ENCODE results near the gene RABGAP1L. TPM values are rescaled to one million over a fixed set of nuclear protein-coding genes. Genes with fewer than 3 reads are reported as not detected.
A peak's percentile ranks its signal among the peaks of the same experiment; 100 is the strongest.

Gene RABGAP1L
- polyA plus RNA-seq, 1 donor (not counting 4 experiments of a cell fraction or from before 2014, with no cell fraction given): 24.2 TPM

DNA sequence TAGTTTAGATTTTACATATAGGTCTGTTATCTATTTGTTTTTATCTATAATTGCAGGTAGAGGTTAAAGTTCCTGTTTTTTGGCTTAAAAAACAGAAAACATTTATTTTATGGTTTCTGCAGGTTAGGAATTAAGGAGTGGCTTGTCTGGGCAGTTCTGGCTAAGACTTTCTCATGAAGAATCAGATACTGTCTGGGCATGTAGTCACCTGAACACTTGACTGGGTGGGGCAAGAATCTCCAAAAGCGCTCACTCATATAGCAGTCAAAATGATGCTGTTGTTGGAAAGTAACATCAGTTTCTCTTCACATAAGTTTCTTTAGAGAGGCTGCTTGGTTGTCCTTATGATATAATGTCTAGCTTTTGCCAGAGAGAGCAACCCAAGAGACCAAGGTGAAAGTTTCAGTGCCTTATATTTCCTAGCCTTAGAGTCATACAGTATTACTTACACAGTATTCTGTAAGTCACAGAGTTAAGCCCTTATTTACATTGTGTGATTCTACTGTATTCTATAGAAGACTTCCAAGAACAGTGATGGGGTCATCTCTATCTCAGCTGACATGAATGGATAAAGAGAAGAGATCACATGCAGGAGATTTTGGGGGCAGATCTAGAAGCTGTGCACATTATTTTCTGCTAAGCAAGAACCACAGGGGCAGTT, 163.0 kb downstream of the RABGAP1L start:
- DNase-seq (ENCODE audit: low read depth, low spot score): peak; percentile 45

DNA sequence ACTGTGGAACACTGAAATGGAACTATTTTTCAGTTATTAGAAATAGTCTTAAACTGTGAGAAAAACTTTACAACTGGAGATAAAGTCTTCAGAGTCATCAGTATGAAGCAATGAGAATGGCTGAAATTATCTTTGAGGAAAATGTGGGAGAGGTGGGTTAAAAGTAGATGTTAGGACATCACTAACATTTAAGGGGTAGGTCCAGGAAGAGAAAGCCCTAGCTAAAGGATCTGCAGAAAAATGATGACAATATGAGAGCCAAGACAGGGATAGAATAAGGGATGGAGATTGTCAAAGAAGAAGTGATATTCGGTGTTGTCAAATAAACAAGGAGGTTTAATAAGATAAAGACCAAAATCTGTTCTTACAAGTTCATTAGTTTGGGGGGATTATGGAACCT, 165.2 kb downstream of the RABGAP1L start:
- Histone ChIP-seq H3K9ac (ENCODE audit: control insufficient read depth, extremely low read depth, insufficient read depth, low read length) (no peak overlapping the region), H3K27me3 (ENCODE audit: control insufficient read depth, extremely low read depth, insufficient read depth, low read length) (no peaks in the 10 kb centered on the region), H3K4me2 (ENCODE audit: control insufficient read depth, extremely low read depth, insufficient read depth, low read depth, low read length) (no peak overlapping the region), H3K4me1 (ENCODE audit: control insufficient read depth, extremely low read depth, insufficient read depth, low read length) (peaks cover 10% of the 10 kb centered on the region), H3K9me1 (ENCODE audit: control insufficient read depth, extremely low read depth, insufficient read depth, low read length) (no peaks in the 10 kb centered on the region), H3K79me2 (ENCODE audit: control insufficient read depth, insufficient read depth, low read length) (no peaks in the 10 kb centered on the region), H3K27ac (ENCODE audit: control insufficient read depth, insufficient read depth, low read length) (no peak overlapping the region), H3K4me3 (ENCODE audit: control insufficient read depth in 2 of 3, extremely low read depth in 1 of 3, insufficient read depth in 2 of 3, low read depth in 1 of 3, low read length in 3 of 3) (no peak overlapping the region), H3K36me3 (ENCODE audit: control insufficient read depth in 2 of 2, extremely low read depth in 1 of 2, insufficient read depth in 2 of 2, low read length in 2 of 2) (peaks cover 0 to 3% of the 10 kb centered on the region in 2 experiments), H4K20me1 (ENCODE audit: control insufficient read depth, extremely low read depth, insufficient read depth, low read length) (no peaks in the 10 kb centered on the region), H3K9me3 (ENCODE audit: control insufficient read depth, low read depth, low read length) (peaks cover 6% of the 10 kb centered on the region), H2AFZ (ENCODE audit: control insufficient read depth, low read length) (no peak overlapping the region)
- dilution Hi-C loops (cut with MboI; ENCODE audit: extremely low pct_ligation_motif_present, low sequenced_read_pairs): no loop called here
- TF ChIP-seq EZH2 (IDR thresholded peaks at IDR 0.05; ENCODE audit: low read length): no peak
- TF ChIP-seq, protein P1, sequence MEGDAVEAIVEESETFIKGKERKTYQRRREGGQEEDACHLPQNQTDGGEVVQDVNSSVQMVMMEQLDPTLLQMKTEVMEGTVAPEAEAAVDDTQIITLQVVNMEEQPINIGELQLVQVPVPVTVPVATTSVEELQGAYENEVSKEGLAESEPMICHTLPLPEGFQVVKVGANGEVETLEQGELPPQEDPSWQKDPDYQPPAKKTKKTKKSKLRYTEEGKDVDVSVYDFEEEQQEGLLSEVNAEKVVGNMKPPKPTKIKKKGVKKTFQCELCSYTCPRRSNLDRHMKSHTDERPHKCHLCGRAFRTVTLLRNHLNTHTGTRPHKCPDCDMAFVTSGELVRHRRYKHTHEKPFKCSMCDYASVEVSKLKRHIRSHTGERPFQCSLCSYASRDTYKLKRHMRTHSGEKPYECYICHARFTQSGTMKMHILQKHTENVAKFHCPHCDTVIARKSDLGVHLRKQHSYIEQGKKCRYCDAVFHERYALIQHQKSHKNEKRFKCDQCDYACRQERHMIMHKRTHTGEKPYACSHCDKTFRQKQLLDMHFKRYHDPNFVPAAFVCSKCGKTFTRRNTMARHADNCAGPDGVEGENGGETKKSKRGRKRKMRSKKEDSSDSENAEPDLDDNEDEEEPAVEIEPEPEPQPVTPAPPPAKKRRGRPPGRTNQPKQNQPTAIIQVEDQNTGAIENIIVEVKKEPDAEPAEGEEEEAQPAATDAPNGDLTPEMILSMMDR (optimal IDR thresholded peaks at IDR 0.05 in 1 of 3, IDR thresholded peaks at IDR 0.05 in 1 of 3, conservative IDR thresholded peaks at IDR 0.05 in 1 of 3; ENCODE audit: extremely low read depth in 1 of 3, insufficient read depth in 2 of 3, low read length in 3 of 3): no peak
- FAIRE-seq (no peak), DNase-seq (ENCODE audit: low read depth, low spot score) (no peak)

More for the DNA sequence above, 163.0 kb downstream of the RABGAP1L start:
- TF ChIP-seq, protein P1 (optimal IDR thresholded peaks at IDR 0.05 in 1 of 3, IDR thresholded peaks at IDR 0.05 in 1 of 3, conservative IDR thresholded peaks at IDR 0.05 in 1 of 3; ENCODE audit: extremely low read depth in 1 of 3, insufficient read depth in 2 of 3, low read length in 3 of 3): no peak
- TF ChIP-seq EZH2 (IDR thresholded peaks at IDR 0.05; ENCODE audit: low read length): no peak
- Histone ChIP-seq H4K20me1 (ENCODE audit: control insufficient read depth, extremely low read depth, insufficient read depth, low read length) (no peaks in the 10 kb centered on the region), H3K9me3 (ENCODE audit: control insufficient read depth, low read depth, low read length) (peaks cover 6% of the 10 kb centered on the region), H3K27ac (ENCODE audit: control insufficient read depth, insufficient read depth, low read length) (peak overlapping the region; percentile 13), H3K79me2 (ENCODE audit: control insufficient read depth, insufficient read depth, low read length) (no peaks in the 10 kb centered on the region), H3K4me2 (ENCODE audit: control insufficient read depth, extremely low read depth, insufficient read depth, low read depth, low read length) (peak overlapping the region; percentile 25), H3K9ac (ENCODE audit: control insufficient read depth, extremely low read depth, insufficient read depth, low read length) (no peak overlapping the region), H3K4me1 (ENCODE audit: control insufficient read depth, extremely low read depth, insufficient read depth, low read length) (peaks cover 10% of the 10 kb centered on the region), H2AFZ (ENCODE audit: control insufficient read depth, low read length) (no peak overlapping the region), H3K9me1 (ENCODE audit: control insufficient read depth, extremely low read depth, insufficient read depth, low read length) (no peaks in the 10 kb centered on the region), H3K27me3 (ENCODE audit: control insufficient read depth, extremely low read depth, insufficient read depth, low read length) (no peaks in the 10 kb centered on the region), H3K36me3 (ENCODE audit: control insufficient read depth in 2 of 2, extremely low read depth in 1 of 2, insufficient read depth in 2 of 2, low read length in 2 of 2) (peaks cover 0 to 3% of the 10 kb centered on the region in 2 experiments), H3K4me3 (ENCODE audit: control insufficient read depth in 2 of 3, extremely low read depth in 1 of 3, insufficient read depth in 2 of 3, low read depth in 1 of 3, low read length in 3 of 3) (no peak overlapping the region)
- dilution Hi-C loops (cut with MboI; ENCODE audit: extremely low pct_ligation_motif_present, low sequenced_read_pairs): no loop called here
- peak; percentile 90 for FAIRE-seq

All from keratinocyte (primary cell).